HepG2 (cell line): Measurements from ENCODE around the gene BIRC5. TPM values are rescaled to one million over a fixed set of nuclear protein-coding genes. Genes with fewer than 3 reads are reported as not detected.
A peak's percentile ranks its signal among the peaks of the same experiment; 100 is the strongest.

Experiments used
- FOXP1 ChIP-seq, 2 experiments: fragments of 450-650 bp in 1 of 2; IDR thresholded peaks; 2 replicates each; pipeline ENCODE4 v1.6.1; 2017 to 2018; ENCODE audit warnings: antibody characterized with exemption in 1 of 2
- HNF4G ChIP-seq, 2 experiments: sonication (generic) in 1 of 2; formaldehyde crosslinking in 1 of 2; IDR thresholded peaks; 2 replicates each; pipeline versions ENCODE4 v1.4.0 to v1.6.1; 2011 to 2020; ENCODE audit warnings: borderline replicate concordance in 2 of 2, low read depth in 2 of 2, mild to moderate bottlenecking in 2 of 2, low read length in 1 of 2, missing genetic modification reagents in 1 of 2, moderate library complexity in 1 of 2
- MED8 ChIP-seq: sonication (generic); formaldehyde crosslinking; IDR thresholded peaks from 2 replicates; pipeline ENCODE4 v1.8.1; 2023; ENCODE audit warnings: mild to moderate bottlenecking, missing genetic modification reagents; ENCODE audit not compliant: insufficient replicate concordance
- MYPOP ChIP-seq: sonication (generic); formaldehyde crosslinking; IDR thresholded peaks from 2 replicates; pipeline ENCODE4 v1.8.1; 2023; ENCODE audit warnings: mild to moderate bottlenecking, moderate library complexity, missing genetic modification reagents
- SUZ12 ChIP-seq: fragments of 150-350 bp; IDR thresholded peaks from 2 replicates; pipeline ENCODE4 v1.6.1; 2014; ENCODE audit warnings: low read depth, low read length
- TBX2 ChIP-seq: sonication (generic); formaldehyde crosslinking; IDR thresholded peaks from 2 replicates; pipeline ENCODE4 v1.5.0; 2020; ENCODE audit warnings: missing genetic modification reagents, mild to moderate bottlenecking, borderline replicate concordance
- TMF1 ChIP-seq: sonication (generic); formaldehyde crosslinking; IDR thresholded peaks from 2 replicates; pipeline ENCODE4 v1.8.1; 2022; ENCODE audit warnings: low read depth, missing genetic modification reagents
- ZFP91 ChIP-seq: sonication (generic); formaldehyde crosslinking; IDR thresholded peaks from 2 replicates; pipeline ENCODE4 v1.9.0; 2022; ENCODE audit warnings: missing genetic modification reagents, mild to moderate bottlenecking, borderline replicate concordance
- ZGPAT ChIP-seq: IDR thresholded peaks from 2 replicates; pipeline ENCODE4 v1.6.1; 2016; ENCODE audit warnings: mild to moderate bottlenecking
- ZNF18 ChIP-seq: sonication (generic); formaldehyde crosslinking; IDR thresholded peaks from 2 replicates; pipeline ENCODE4 v1.8.0; 2022; ENCODE audit warnings: mild to moderate bottlenecking, missing genetic modification reagents; ENCODE audit not compliant: insufficient replicate concordance
- ZNF207 ChIP-seq: fragments of 450-650 bp; IDR thresholded peaks from 2 replicates; pipeline ENCODE4 v1.6.1; 2016; ENCODE audit warnings: antibody characterized with exemption, borderline replicate concordance
- ZNF318 ChIP-seq: sonication (generic); formaldehyde crosslinking; IDR thresholded peaks from 2 replicates; pipeline ENCODE4 v1.4.0; 2020; ENCODE audit warnings: mild to moderate bottlenecking, missing genetic modification reagents
- polyA plus RNA-seq, 8 experiments: library from polyadenylated mRNA; depleted of rRNA in 3 of 8; stranded (reverse) in 7 of 8; unstranded in 1 of 8; fragments of >200 nt; fragmentation: Illumina TruSeq in 4 of 8; extraction: Trizol in 4 of 8; gene quantifications; 2 replicates each; pipeline versions ENCODE4 v1.2.1 to v1.2.3, GENCODE V29; 2011 to 2016; ENCODE audit warnings: low read depth in 4 of 8, missing spikeins in 1 of 8, mixed read lengths in 1 of 8; ENCODE audit not compliant: insufficient read depth in 1 of 8
- total RNA-seq, 5 experiments: library from RNA; depleted of rRNA; stranded (reverse); fragments of >200 nt; fragmentation: Illumina TruSeq; extraction: Trizol; gene quantifications; 2 replicates each; pipeline ENCODE4 v1.2.3, GENCODE V29; 2016; ENCODE audit warnings: low read depth in 1 of 5

BIRC5 gene
- total and polyA plus RNA-seq, 2 of the 13 experiments (the other 11 are each of a cell fraction or from before 2014, with no cell fraction given): 30.3 to 135 TPM

- peak; percentile 36; the same call in 1 of the 2 replicates for TF ChIP-seq ZFP91 (CRISPR knock-in tag)
- peak; percentile 72 for TF ChIP-seq HNF4G (IDR thresholded peaks at IDR 0.05; ENCODE audit: borderline replicate concordance, low read depth, low read length)
- TF ChIP-seq HNF4G (CRISPR knock-in tag; IDR thresholded peaks at IDR 0.05; ENCODE audit: borderline replicate concordance, low read depth): peak; percentile 39; the same call in 1 of the 2 replicates
- TF ChIP-seq MYPOP (CRISPR knock-in tag): 0 out of 2 replicates have a peak, but pooled peaks have one; percentile 28
- TF ChIP-seq SUZ12: no peak
- no peak for TF ChIP-seq MED8
- TF ChIP-seq ZNF18 (CRISPR knock-in tag): peak; percentile 22
- no peak for TF ChIP-seq FOXP1 (IDR thresholded peaks at IDR 0.05)
- peak; percentile 32; the same call in 1 of the 2 replicates for TF ChIP-seq FOXP1 (CRISPR knock-in tag; IDR thresholded peaks at IDR 0.05)
- TF ChIP-seq TBX2 (CRISPR knock-in tag): peak; percentile 28; the same call in 1 of the 2 replicates
- no peak for TF ChIP-seq TMF1 (CRISPR knock-in tag)
- TF ChIP-seq ZNF207: no peak
- peak; percentile 67; the same call in 1 of the 2 replicates for TF ChIP-seq ZGPAT (CRISPR knock-in tag)
- no peak for TF ChIP-seq ZNF318 (CRISPR knock-in tag)
Observed at GRCh38 chr17:78241277-78242023, 27.4 kb downstream of the BIRC5 start (continued).
